ENCODE data around the gene SLC6A12. TPM values are rescaled to one million over a fixed set of nuclear protein-coding genes. Genes with fewer than 3 reads are reported as not detected.

Gene SLC6A12
- total RNA-seq, 1 experiment from 2014 or later: 0.17 TPM

DNA sequence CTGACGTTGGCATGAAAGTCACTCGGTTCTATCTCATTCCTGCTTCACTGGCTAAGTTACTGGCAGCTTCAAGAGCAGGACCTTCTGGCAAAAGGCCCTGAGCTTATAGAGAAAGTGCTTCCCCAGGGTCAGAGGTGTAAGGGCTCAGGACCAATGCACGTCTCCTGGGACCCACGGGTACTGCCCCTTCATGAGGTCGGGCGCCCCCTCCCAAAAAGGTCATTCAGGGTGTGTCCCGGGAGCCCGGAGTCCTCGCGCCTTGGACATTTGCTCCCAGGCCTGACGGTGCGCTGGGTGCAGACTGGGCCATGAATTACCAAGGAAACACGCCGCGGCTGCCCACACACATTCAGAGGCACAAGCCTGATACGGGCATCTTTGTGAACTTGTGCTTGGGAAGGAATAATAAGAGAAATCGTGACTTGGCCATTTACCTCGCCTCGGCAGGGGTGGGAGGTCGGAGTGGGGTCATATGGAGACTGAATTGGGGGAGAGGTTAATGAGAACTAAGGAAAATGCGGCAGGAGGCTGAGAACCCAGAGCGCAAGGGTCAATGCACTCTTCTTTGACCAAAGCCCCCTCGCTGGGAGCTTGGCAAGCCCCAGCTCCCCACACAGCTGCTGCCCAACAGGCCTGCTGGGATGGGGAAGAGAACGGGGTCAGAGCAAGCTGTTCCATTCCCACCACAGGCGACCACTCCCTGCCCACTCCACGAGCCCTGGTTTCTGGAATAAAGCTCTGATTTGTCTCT is 15.7 kb upstream of the SLC6A12 start:
- TF ChIP-seq, protein P1, sequence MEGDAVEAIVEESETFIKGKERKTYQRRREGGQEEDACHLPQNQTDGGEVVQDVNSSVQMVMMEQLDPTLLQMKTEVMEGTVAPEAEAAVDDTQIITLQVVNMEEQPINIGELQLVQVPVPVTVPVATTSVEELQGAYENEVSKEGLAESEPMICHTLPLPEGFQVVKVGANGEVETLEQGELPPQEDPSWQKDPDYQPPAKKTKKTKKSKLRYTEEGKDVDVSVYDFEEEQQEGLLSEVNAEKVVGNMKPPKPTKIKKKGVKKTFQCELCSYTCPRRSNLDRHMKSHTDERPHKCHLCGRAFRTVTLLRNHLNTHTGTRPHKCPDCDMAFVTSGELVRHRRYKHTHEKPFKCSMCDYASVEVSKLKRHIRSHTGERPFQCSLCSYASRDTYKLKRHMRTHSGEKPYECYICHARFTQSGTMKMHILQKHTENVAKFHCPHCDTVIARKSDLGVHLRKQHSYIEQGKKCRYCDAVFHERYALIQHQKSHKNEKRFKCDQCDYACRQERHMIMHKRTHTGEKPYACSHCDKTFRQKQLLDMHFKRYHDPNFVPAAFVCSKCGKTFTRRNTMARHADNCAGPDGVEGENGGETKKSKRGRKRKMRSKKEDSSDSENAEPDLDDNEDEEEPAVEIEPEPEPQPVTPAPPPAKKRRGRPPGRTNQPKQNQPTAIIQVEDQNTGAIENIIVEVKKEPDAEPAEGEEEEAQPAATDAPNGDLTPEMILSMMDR (conservative IDR thresholded peaks at IDR 0.05): no peak
- no peaks in the 10 kb centered on the region for H3K4me1 ChIP-seq (ENCODE audit: insufficient read depth, low read length)
- H3K9me3 Mint-ChIP-seq: peaks cover under 1% of the 10 kb centered on the region in 2 experiments; a peak in 3 of 5 replicates
- peaks cover 2% of the 10 kb centered on the region for H3K27me3 Mint-ChIP-seq (ENCODE audit: low read depth)
- H2AK5ac ChIP-seq (ENCODE audit: insufficient read length, low read length): no peak overlapping the region
- no peak overlapping the region for H2BK12ac ChIP-seq (ENCODE audit: insufficient read length, low read depth, low read length)
- no peak overlapping the region for H2BK15ac ChIP-seq (ENCODE audit: low read depth, low read length)
- H3K79me1 ChIP-seq (ENCODE audit: insufficient read depth, low read depth, low read length, poor library complexity, severe bottlenecking): no peaks in the 10 kb centered on the region
- H3K56ac ChIP-seq (ENCODE audit: insufficient read length, low read depth, low read length): no peak overlapping the region
- H3K14ac ChIP-seq (ENCODE audit: insufficient read depth, low read length): no peak overlapping the region; the same call in 1 of the 2 replicates
- H2AFZ ChIP-seq (ENCODE audit: low read length): no peak overlapping the region
- DNase-seq: peak; percentile 28
- H3K27ac Mint-ChIP-seq: no peak overlapping the region
- peaks cover 10 to 33% of the 10 kb centered on the region in 2 experiments for H3K4me1 Mint-ChIP-seq
- H3K9me3 ChIP-seq (ENCODE audit: control insufficient read depth, low read depth, low read length): no peaks in the 10 kb centered on the region
- H2BK120ac ChIP-seq (ENCODE audit: low read depth, low read length, poor library complexity, severe bottlenecking): no peak overlapping the region
- H3K27ac ChIP-seq (ENCODE audit: insufficient read length, low read depth, low read length): no peak overlapping the region
- no peaks in the 10 kb centered on the region for H3K27me3 ChIP-seq (ENCODE audit: insufficient read depth, low read length)
- H4K20me1 ChIP-seq (ENCODE audit: control insufficient read depth, insufficient read depth, insufficient read length): no peaks in the 10 kb centered on the region
- no peaks in the 10 kb centered on the region for H3K36me3 Mint-ChIP-seq (ENCODE audit: insufficient read depth in 1 of 3, low read depth in 3 of 3)
- WGBS (ENCODE audit: extremely low coverage, insufficient read length, low lambda C conversion rate): no CpG with 5 or more reads among the region's 26 CpGs
- no peak overlapping the region; a peak in 1 of 5 replicates for H3K4me3 Mint-ChIP-seq
- H4K91ac ChIP-seq (ENCODE audit: insufficient read length, low read depth, low read length): no peak overlapping the region
- no peak overlapping the region for H4K5ac ChIP-seq (ENCODE audit: insufficient read length, low read depth, low read length)
- H3K9ac ChIP-seq (ENCODE audit: extremely low read depth, insufficient read length, low read length): no peak overlapping the region
- peaks cover 2% of the 10 kb centered on the region for H3K23me2 ChIP-seq (ENCODE audit: insufficient read length, low read depth, low read length, poor library complexity, severe bottlenecking)
- H4K8ac ChIP-seq (replicated peaks; ENCODE audit: insufficient read length, low read depth, low read length): no peak overlapping the region
- H3T11ph ChIP-seq (ENCODE audit: low read length): no peak overlapping the region
- H3K4me2 ChIP-seq (ENCODE audit: insufficient read depth, insufficient read length, low read length): no peak overlapping the region
- no peak overlapping the region for H3K4ac ChIP-seq (ENCODE audit: low read depth, low read length)
- no peak overlapping the region for H3K23ac ChIP-seq (ENCODE audit: insufficient read length, low read depth, low read length)
- H2BK20ac ChIP-seq (ENCODE audit: low read depth, low read length, poor library complexity, severe bottlenecking): no peak overlapping the region
- H3K18ac ChIP-seq (ENCODE audit: insufficient read length, low read depth, low read length): no peak overlapping the region
- H3K79me2 ChIP-seq (ENCODE audit: insufficient read depth, low read length): no peaks in the 10 kb centered on the region
- no peak overlapping the region for H2BK5ac ChIP-seq (ENCODE audit: insufficient read length, low read length)
